HPDE6-E6E7 (cell line): ENCODE data around the gene WDR55.
"Not testable (repeated sequence)": the region's sequence is repeated elsewhere in the genome, so short reads cannot be mapped to it uniquely, and the experiment has no call there.

Source experiments
- DNase-seq: peaks from one replicate; pipeline ENCODE4 v3.0.0; 2011; ENCODE audit warnings: missing footprints; ENCODE audit errors: extremely low spot score

The WDR55 gene

GRCh38 chr5:140710899-140711552, 46.3 kb downstream of the WDR55 start:
- DNase-seq = peak; percentile 88

GRCh38 chr5:140711794-140712193, 47.1 kb downstream of the WDR55 start:
- no peak for DNase-seq

- DNase-seq = no peak
Observed at GRCh38 chr5:140713562-140714094, 48.9 kb downstream of the WDR55 start.

- not testable (repeated sequence) for DNase-seq
Observed at GRCh38 chr5:140716238-140716637, 51.5 kb downstream of the WDR55 start.

- DNase-seq = no peak
Observed at GRCh38 chr5:140718266-140718592, 53.5 kb downstream of the WDR55 start.

GRCh38 chr5:140720738-140721137, 56.0 kb downstream of the WDR55 start:
- DNase-seq = not testable (repeated sequence)

GRCh38 chr5:140721395-140721794, 56.7 kb downstream of the WDR55 start:
- DNase-seq = not testable (repeated sequence)
